RWPE1 (cell line): ENCODE results near the gene RNASET2.

ENCODE experiments used
- CTCF ChIA-PET: fragments of 350-600 bp; sonication (Branson Sonifier 250); formaldehyde crosslinking; extraction: SDS; loops from one replicate; lab custom pipeline; 2021; lab: Yijun Ruan, JAX
- POLR2A ChIA-PET: fragments of 400-600 bp; formaldehyde crosslinking; extraction: SDS; loops from one replicate; lab custom pipeline; 2020; ENCODE audit warnings: antibody characterized with exemption; ENCODE audit not compliant: low non-redundant PET; lab: Yijun Ruan, JAX
- DNase-seq: peaks from one replicate; pipeline ENCODE4 v3.0.0; 2012; ENCODE audit warnings: low spot score
- H3K27ac ChIP-seq: fragments of 450-650 bp; 2 replicates; pipeline ENCODE4 v1.5.1; 2017
- TF ChIP-seq, protein P1 (sequence below): fragments of 450-650 bp; conservative IDR thresholded peaks from 2 replicates; pipeline ENCODE4 v1.5.1; 2017; ENCODE audit warnings: low read depth, mild to moderate bottlenecking

Gene RNASET2

DNA sequence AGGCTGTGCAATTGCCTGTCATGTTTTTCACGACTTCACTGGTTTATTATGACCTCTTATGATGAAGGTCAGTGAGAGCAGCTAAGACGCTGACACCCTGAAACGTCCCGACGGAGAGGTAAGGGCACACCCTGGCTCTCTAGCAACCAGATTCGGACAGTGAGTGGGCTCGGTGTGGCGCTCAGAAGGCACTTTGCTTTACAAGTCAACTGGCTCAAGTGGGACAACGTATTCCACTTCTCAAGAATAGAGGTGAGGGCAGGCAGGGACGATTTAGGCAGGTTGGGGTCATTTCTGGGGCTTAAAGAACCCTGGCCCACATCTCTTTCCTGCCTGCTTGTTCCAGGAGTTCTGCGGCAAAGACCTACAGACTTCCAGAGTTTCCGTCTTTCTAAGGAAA is 18.2 kb downstream of the RNASET2 start:
- ChIA-PET CTCF (interaction anchor here (0.7 kb wide), 1 partner anchor 16 kb away, joined by 3 read pairs; no protein-coding TSS in a partner anchor), POLR2A (no interaction called here)
- no peak for DNase-seq
- TF ChIP-seq, protein P1, sequence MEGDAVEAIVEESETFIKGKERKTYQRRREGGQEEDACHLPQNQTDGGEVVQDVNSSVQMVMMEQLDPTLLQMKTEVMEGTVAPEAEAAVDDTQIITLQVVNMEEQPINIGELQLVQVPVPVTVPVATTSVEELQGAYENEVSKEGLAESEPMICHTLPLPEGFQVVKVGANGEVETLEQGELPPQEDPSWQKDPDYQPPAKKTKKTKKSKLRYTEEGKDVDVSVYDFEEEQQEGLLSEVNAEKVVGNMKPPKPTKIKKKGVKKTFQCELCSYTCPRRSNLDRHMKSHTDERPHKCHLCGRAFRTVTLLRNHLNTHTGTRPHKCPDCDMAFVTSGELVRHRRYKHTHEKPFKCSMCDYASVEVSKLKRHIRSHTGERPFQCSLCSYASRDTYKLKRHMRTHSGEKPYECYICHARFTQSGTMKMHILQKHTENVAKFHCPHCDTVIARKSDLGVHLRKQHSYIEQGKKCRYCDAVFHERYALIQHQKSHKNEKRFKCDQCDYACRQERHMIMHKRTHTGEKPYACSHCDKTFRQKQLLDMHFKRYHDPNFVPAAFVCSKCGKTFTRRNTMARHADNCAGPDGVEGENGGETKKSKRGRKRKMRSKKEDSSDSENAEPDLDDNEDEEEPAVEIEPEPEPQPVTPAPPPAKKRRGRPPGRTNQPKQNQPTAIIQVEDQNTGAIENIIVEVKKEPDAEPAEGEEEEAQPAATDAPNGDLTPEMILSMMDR = no peak
- no peak overlapping the region for H3K27ac ChIP-seq

DNA sequence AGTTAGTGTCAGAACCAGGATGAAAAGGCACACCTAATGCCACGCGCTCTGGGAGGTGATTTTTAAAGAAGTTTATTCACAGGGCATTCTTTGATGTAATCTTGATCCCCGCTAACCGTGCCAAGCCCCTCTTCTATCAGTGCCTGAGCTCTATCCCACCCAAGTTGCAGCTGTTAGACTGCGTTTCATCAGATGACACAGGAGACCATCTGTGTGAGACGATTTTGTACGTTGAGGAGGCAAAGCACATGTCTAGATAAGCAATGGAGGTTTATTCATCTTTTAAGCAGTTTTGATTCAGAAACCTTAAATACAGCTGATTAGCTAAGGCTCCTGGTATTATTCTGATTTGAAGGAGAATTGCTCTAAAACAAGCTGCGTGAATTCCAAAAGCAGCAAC is 18.6 kb downstream of the RNASET2 start:
- TF ChIP-seq, protein P1 = no peak
- POLR2A ChIA-PET = no interaction called here
- CTCF ChIA-PET = interaction anchor here (0.7 kb wide), 1 partner anchor 16 kb away, joined by 3 read pairs; no protein-coding TSS in a partner anchor
- DNase-seq = no peak
- H3K27ac ChIP-seq = no peak overlapping the region

DNA sequence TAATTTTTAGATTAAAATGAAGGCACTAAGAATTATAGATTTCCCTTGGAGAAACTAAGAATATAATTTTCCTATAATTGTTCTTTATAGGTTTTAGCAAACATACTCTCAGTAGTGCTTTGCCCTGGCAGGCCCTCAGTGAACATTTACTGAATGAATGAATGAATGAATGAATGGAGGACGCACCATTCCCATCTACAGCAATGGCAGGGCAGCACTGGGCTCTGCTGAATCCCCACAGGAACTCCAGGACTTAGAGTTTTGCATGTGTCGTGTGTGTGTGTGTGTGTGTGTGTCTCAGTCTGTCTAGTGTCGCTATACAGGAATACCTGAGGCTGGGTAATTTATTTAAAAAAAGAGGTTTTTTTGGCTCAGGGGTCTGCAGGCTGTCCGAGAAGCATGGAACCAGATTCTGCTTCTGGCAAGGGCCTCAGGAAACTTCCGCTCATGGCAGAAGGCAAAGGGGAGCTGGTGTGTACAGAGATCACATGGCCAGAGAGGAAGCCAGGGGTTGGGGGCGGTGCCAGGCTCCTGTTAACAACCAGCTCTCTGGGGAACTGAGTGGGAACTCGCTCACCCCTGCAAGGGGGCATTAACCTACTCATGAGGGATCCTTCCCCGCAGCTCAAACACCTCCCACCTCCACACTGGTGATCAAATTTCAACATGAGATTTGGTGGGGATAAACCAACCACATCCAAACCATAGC is 20.1 kb downstream of the RNASET2 start:
- ChIA-PET CTCF (no interaction called here), POLR2A (no interaction called here)
- TF ChIP-seq, protein P1 = no peak

DNA sequence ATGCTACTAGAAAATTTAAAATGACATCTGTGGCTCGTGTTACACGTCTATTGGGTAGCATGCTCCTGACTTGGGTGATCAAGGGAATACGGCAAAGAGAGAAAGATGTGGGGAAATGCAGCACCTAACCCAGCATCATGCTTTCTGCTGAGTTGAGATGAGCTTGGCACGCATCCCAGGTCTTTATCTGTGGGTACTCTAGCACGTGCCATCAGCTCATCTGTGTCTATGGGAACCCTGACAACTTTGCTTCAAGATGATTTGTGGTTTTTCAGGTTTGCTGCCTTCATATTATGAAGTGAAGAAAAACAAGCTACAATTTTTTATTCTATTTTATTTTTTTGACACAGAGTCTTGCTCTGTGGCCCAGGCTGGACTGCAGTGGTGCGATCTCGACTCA is 21.0 kb downstream of the RNASET2 start:
- ChIA-PET CTCF (interaction anchor here (0.6 kb wide), 1 partner anchor 161 kb away, joined by 3 read pairs; no protein-coding TSS in a partner anchor), POLR2A (no interaction called here)
- TF ChIP-seq, protein P1 = no peak
- no peak for DNase-seq
- H3K27ac ChIP-seq = no peak overlapping the region

More for the DNA sequence above, 20.1 kb downstream of the RNASET2 start:
- no peak for DNase-seq
- H3K27ac ChIP-seq = no peak overlapping the region

DNA sequence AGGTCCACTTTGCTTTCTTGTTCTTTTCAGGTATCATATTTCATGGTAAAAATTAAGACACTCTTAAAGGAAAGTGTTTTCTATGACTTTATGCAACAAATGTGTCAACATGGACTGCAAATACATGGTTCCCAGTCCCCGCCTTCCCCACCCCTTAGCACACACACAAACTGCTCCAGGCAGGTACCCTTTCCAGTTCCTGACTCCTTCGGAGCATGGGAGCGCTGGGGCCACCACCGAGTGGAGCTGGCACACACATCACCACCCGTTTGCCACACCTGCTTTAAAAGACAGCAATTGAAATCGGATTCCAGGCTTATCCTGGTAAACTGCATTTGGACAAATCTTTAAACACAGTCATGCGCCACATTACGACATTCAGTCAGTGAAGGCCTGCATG is 22.2 kb downstream of the RNASET2 start:
- POLR2A ChIA-PET = no interaction called here
- no peak for DNase-seq
- CTCF ChIA-PET = no interaction called here
- TF ChIP-seq, protein P1 = no peak
- H3K27ac ChIP-seq = no peak overlapping the region

DNA sequence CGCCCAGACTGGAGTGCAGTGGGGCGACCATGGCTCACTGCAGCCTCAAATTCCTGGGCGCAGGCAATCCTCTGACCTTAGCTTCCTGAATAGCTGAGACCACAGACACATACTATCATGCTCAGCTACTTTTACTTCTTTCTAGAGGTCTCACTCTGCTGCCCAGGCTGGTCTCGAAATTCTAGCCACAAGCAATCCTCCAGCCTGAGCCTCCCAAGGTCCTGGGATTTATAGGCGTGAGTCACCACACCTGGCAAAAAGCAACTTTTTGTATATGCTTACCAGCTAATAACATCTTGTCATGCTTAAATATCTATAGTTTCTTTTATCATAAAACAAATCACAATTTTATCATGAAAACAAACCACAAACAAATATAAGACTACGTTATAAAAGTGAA is 23.0 kb downstream of the RNASET2 start:
- H3K27ac ChIP-seq = no peak overlapping the region
- DNase-seq = no peak
- ChIA-PET CTCF (no interaction called here), POLR2A (interaction anchor here (0.6 kb wide), 1 partner anchor 23 kb away, joined by 4 read pairs; the partner anchor contains the start of gene RNASET2)
- TF ChIP-seq, protein P1 = no peak
